NB4 (cell line): ENCODE data around the gene ANKRD34A.
A peak's percentile ranks its signal among the peaks of the same experiment; 100 is the strongest.

Source experiments
- DNase-seq: peaks from one replicate; pipeline ENCODE4 v3.0.0; 2010; ENCODE audit warnings: low read depth
- H3K4me3 ChIP-seq: one replicate; pipeline ENCODE4 v1.5.1; 2011; ENCODE audit warnings: mild to moderate bottlenecking, low read depth, low read length, moderate library complexity
- CTCF ChIP-seq: IDR thresholded peaks from one replicate; pipeline ENCODE4 v1.5.1; 2012; ENCODE audit warnings: low read depth, low read length
- MAX ChIP-seq: IDR thresholded peaks from 2 replicates; pipeline ENCODE4 v1.6.1; 2011; ENCODE audit warnings: low read depth, low read length
- MYC ChIP-seq: IDR thresholded peaks from 2 replicates; pipeline ENCODE4 v1.6.1; 2011; ENCODE audit warnings: low read depth, low read length
- POLR2A ChIP-seq: IDR thresholded peaks from 2 replicates; pipeline ENCODE4 v1.6.1; 2011; ENCODE audit warnings: mild to moderate bottlenecking; ENCODE audit not compliant: insufficient read length; ENCODE audit errors: extremely low read depth

ANKRD34A gene

GRCh38 chr1:145986551-145986950 lies 22.2 kb upstream of the ANKRD34A start:
- DNase-seq = no peak
- H3K4me3 ChIP-seq = no peak overlapping the region
- no peak for TF ChIP-seq CTCF
- TF ChIP-seq POLR2A = no peak
- TF ChIP-seq MYC = no peak
- TF ChIP-seq MAX = no peak

GRCh38 chr1:145985502-145986439 lies 21.4 kb upstream of the ANKRD34A start:
- peak; percentile 80 for DNase-seq
- TF ChIP-seq MAX (0 out of 2 replicates have a peak, but pooled peaks have one; percentile 8), POLR2A (no peak), MYC (no peak), CTCF (no peak)
- H3K4me3 ChIP-seq = peak overlapping the region; percentile 59

GRCh38 chr1:145985129-145985501 lies 20.7 kb upstream of the ANKRD34A start:
- DNase-seq = no peak
- H3K4me3 ChIP-seq = peak overlapping the region; percentile 59
- no peak for TF ChIP-seq POLR2A
- no peak for TF ChIP-seq CTCF
- TF ChIP-seq MAX = no peak
- no peak for TF ChIP-seq MYC

- no peak overlapping the region for H3K4me3 ChIP-seq
- TF ChIP-seq MYC = no peak
- no peak for TF ChIP-seq MAX
- no peak for TF ChIP-seq CTCF
- no peak for TF ChIP-seq POLR2A
- no peak for DNase-seq
Measured at GRCh38 chr1:145983960-145984830, 19.8 kb upstream of the ANKRD34A start.

- TF ChIP-seq CTCF = no peak
- no peak for TF ChIP-seq MAX
- TF ChIP-seq MYC = no peak
- TF ChIP-seq POLR2A = no peak
- no peak for DNase-seq
- no peak overlapping the region for H3K4me3 ChIP-seq
Measured at GRCh38 chr1:145983206-145983675, 18.9 kb upstream of the ANKRD34A start.
